Measurements from ENCODE around the gene GNAT3.

GNAT3 gene

GRCh38 chr7:80415522-80415921, 96.3 kb downstream of the GNAT3 start:
- DNase-seq (ENCODE audit: low read depth), result no peak
- no peak for TF ChIP-seq CTCF (IDR thresholded peaks at IDR 0.05; ENCODE audit: control insufficient read depth, extremely low read depth, insufficient read depth)
- H3K4me3 ChIP-seq (ENCODE audit: low read depth, low read length), result no peak overlapping the region

GRCh38 chr7:80415114-80415513, 96.8 kb downstream of the GNAT3 start:
- no peak for TF ChIP-seq CTCF (IDR thresholded peaks at IDR 0.05; ENCODE audit: control insufficient read depth, extremely low read depth, insufficient read depth)
- H3K4me3 ChIP-seq (ENCODE audit: low read depth, low read length), result no peak overlapping the region
- no peak for DNase-seq (ENCODE audit: low read depth)

GRCh38 chr7:80414331-80414730, 97.5 kb downstream of the GNAT3 start:
- no peak for TF ChIP-seq CTCF (IDR thresholded peaks at IDR 0.05; ENCODE audit: control insufficient read depth, extremely low read depth, insufficient read depth)
- no peak overlapping the region for H3K4me3 ChIP-seq (ENCODE audit: low read depth, low read length)
- no peak for DNase-seq (ENCODE audit: low read depth)

- no peak for TF ChIP-seq CTCF (IDR thresholded peaks at IDR 0.05; ENCODE audit: control insufficient read depth, extremely low read depth, insufficient read depth)
- no peak for DNase-seq (ENCODE audit: low read depth)
These were observed 98.4 kb downstream of the GNAT3 start for GRCh38 chr7:80413383-80413945.

GRCh38 chr7:80412842-80413241, 99.0 kb downstream of the GNAT3 start:
- no peak overlapping the region for H3K4me3 ChIP-seq (ENCODE audit: low read depth, low read length)
- TF ChIP-seq CTCF (IDR thresholded peaks at IDR 0.05; ENCODE audit: control insufficient read depth, extremely low read depth, insufficient read depth), result no peak
- DNase-seq (ENCODE audit: low read depth), result no peak

More at GRCh38 chr7:80413383-80413945, 98.4 kb downstream of the GNAT3 start:
- H3K4me3 ChIP-seq (ENCODE audit: low read depth, low read length), result no peak overlapping the region

GRCh38 chr7:80411621-80412020, 100.2 kb downstream of the GNAT3 start:
- H3K4me3 ChIP-seq (ENCODE audit: low read depth, low read length), result no peak overlapping the region
- DNase-seq (ENCODE audit: low read depth), result no peak

More at GRCh38 chr7:80411621-80412020, 100.2 kb downstream of the GNAT3 start:
- no peak for TF ChIP-seq CTCF (IDR thresholded peaks at IDR 0.05; ENCODE audit: control insufficient read depth, extremely low read depth, insufficient read depth)

Data from LNCaP clone FGC (cell line).